ENCODE data around the gene BMP6. TPM values are rescaled to one million over a fixed set of nuclear protein-coding genes. Genes with fewer than 3 reads are reported as not detected.

BMP6 gene
- 1.5 TPM for polyA plus RNA-seq
- long read RNA-seq, donor 1, result 0 reads
- long read RNA-seq, donor 2, result 0 reads
- long read RNA-seq, donor 3, partial matches to known transcripts, result 110 of 115 reads
- long read RNA-seq, donor 3, other reads (novel, unspliced or antisense), result 5 of 115 reads
- long read RNA-seq, donor 4, result 0 reads
- long read RNA-seq, donor 5, result 0 reads
- long read RNA-seq, donor 6, partial matches to known transcripts, result 0 of 1 reads
- long read RNA-seq, donor 6, other reads (novel, unspliced or antisense), result 0 of 1 reads
- long read RNA-seq, donor 7, partial matches to known transcripts, result 0 of 2 reads
- long read RNA-seq, donor 7, other reads (novel, unspliced or antisense), result 0 of 2 reads
- long read RNA-seq, donor 8, result 0 reads
- long read RNA-seq, donor 9, result 0 reads
- long read RNA-seq, donor 10, result 0 reads
- long read RNA-seq, donor 11, result 0 reads

DNA sequence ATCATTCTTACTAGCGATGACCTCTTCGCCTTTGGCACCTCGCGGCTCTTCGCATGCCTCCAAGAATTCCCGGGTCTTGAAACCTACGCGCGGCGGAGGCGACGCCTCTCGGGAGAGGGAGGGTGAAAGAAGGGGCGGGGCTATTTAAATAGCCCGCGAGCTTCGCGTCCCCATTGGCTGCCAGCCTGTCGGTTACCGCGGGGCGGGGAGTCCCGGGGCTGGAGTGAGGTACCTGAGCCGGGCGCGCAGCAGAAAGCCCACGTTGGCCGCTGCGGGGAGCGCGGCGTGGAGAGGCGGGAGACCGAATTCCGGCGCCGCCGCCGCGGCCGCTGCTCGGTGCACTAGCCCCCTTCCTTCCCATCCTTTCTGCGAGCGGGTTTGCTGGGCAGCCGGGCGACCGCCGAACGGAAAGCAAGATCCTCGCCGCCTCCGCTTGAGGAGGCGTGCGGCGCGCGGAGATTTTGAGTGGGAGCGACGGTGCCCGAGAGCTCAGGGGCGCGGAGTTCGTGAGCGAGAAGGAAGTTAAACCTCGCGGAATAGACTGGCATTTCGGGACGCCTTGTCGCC lies at the start of gene BMP6:
Gene BMP6, plus strand, starts transcription at position 251 of the 567 bp plus-strand sequence. CDS start 857 bp downstream, outside the sequence.
- Histone ChIP-seq H3K9me3 (ENCODE audit: control insufficient read depth, low read depth, low read length) (no peaks in the 10 kb centered on the region), H3K27ac (ENCODE audit: low read length) (no peak within 1 kb of the TSS), H3K36me3 (ENCODE audit: control insufficient read depth, insufficient read depth, low read length) (no peaks in the 10 kb centered on the region), H3K4me3 (ENCODE audit: low read length) (peak within 1 kb of the TSS; percentile 33), H3K27me3 (ENCODE audit: control insufficient read depth, insufficient read depth, low read length) (peaks cover 77% of the 10 kb centered on the region), H3K4me1 (ENCODE audit: control insufficient read depth, insufficient read depth, low read length) (peaks cover 11% of the 10 kb centered on the region)
- peak; percentile 68 to 85 for DNase-seq
- WGBS (ENCODE audit: insufficient coverage, low lambda C conversion rate), result no CpG with 5 or more reads among the region's 69 CpGs

- H3K9me3 ChIP-seq (ENCODE audit: control insufficient read depth, low read depth, low read length), result no peaks in the 10 kb centered on the region
- no peak for DNase-seq
- H3K4me3 ChIP-seq (ENCODE audit: low read length), result no peak overlapping the region
- no peaks in the 10 kb centered on the region for H3K36me3 ChIP-seq (ENCODE audit: control insufficient read depth, insufficient read depth, low read length)
- 92% methylated on average over 2 of the region's 5 CpGs for WGBS (ENCODE audit: insufficient coverage, low lambda C conversion rate)
- H3K27ac ChIP-seq (ENCODE audit: low read length), result no peak overlapping the region
- peaks cover 32% of the 10 kb centered on the region for H3K27me3 ChIP-seq (ENCODE audit: control insufficient read depth, insufficient read depth, low read length)
- no peaks in the 10 kb centered on the region for H3K4me1 ChIP-seq (ENCODE audit: control insufficient read depth, insufficient read depth, low read length)
These were observed 48.7 kb upstream of the BMP6 start for GRCh38 chr6:7677229-7677628.

GRCh38 chr6:7680393-7681075 lies 45.4 kb upstream of the BMP6 start:
- no CpG with 5 or more reads among the region's 12 CpGs for WGBS (ENCODE audit: insufficient coverage, low lambda C conversion rate)
- H3K36me3 ChIP-seq (ENCODE audit: control insufficient read depth, insufficient read depth, low read length), result no peaks in the 10 kb centered on the region
- H3K27me3 ChIP-seq (ENCODE audit: control insufficient read depth, insufficient read depth, low read length), result peaks cover 23% of the 10 kb centered on the region
- no peak overlapping the region for H3K4me3 ChIP-seq (ENCODE audit: low read length)
- DNase-seq, result no peak
- no peaks in the 10 kb centered on the region for H3K9me3 ChIP-seq (ENCODE audit: control insufficient read depth, low read depth, low read length)
- H3K4me1 ChIP-seq (ENCODE audit: control insufficient read depth, insufficient read depth, low read length), result no peaks in the 10 kb centered on the region
- no peak overlapping the region for H3K27ac ChIP-seq (ENCODE audit: low read length)

- H3K27me3 ChIP-seq (ENCODE audit: control insufficient read depth, insufficient read depth, low read length), result peaks cover 22% of the 10 kb centered on the region
- no peaks in the 10 kb centered on the region for H3K9me3 ChIP-seq (ENCODE audit: control insufficient read depth, low read depth, low read length)
- H3K4me3 ChIP-seq (ENCODE audit: low read length), result no peak overlapping the region
- no peaks in the 10 kb centered on the region for H3K4me1 ChIP-seq (ENCODE audit: control insufficient read depth, insufficient read depth, low read length)
- no peak overlapping the region for H3K27ac ChIP-seq (ENCODE audit: low read length)
- WGBS (ENCODE audit: insufficient coverage, low lambda C conversion rate), result 71% methylated on average over 1 of the region's 4 CpGs
- H3K36me3 ChIP-seq (ENCODE audit: control insufficient read depth, insufficient read depth, low read length), result no peaks in the 10 kb centered on the region
- DNase-seq, result no peak
These were observed 44.5 kb upstream of the BMP6 start for GRCh38 chr6:7681449-7681848.

- no peaks in the 10 kb centered on the region for H3K4me1 ChIP-seq (ENCODE audit: control insufficient read depth, insufficient read depth, low read length)
- WGBS (ENCODE audit: insufficient coverage, low lambda C conversion rate), result no CpG with 5 or more reads among the region's 1 CpG
- DNase-seq, result no peak
These were observed 41.8 kb upstream of the BMP6 start for GRCh38 chr6:7684076-7684475.

DNA sequence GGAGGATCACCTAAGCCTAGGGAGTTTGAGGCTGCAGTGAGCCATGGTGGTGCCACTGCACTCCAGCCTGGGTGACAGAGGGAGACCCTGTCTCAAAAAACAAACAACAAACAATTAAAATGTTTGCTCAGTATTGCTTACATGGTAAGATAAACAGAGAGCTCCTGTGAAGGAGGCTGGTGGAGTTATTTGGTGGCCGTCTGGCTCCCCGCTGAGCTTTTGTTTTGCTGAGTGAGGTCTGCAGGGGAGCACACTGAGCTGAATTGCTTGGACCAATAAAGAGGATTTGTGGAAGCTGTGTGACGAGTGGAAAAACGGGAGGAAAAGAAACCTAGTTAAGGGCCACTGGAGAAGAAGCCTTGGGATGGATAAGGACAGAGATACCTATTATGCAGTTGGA lies 41.1 kb upstream of the BMP6 start:
- H3K36me3 ChIP-seq (ENCODE audit: control insufficient read depth, insufficient read depth, low read length), result no peaks in the 10 kb centered on the region
- H3K27ac ChIP-seq (ENCODE audit: low read length), result no peak overlapping the region
- no peaks in the 10 kb centered on the region for H3K4me1 ChIP-seq (ENCODE audit: control insufficient read depth, insufficient read depth, low read length)
- no peak for DNase-seq
- peaks cover 16% of the 10 kb centered on the region for H3K27me3 ChIP-seq (ENCODE audit: control insufficient read depth, insufficient read depth, low read length)
- no peak overlapping the region for H3K4me3 ChIP-seq (ENCODE audit: low read length)
- 80% methylated on average over 1 of the region's 4 CpGs for WGBS (ENCODE audit: insufficient coverage, low lambda C conversion rate)
- no peaks in the 10 kb centered on the region for H3K9me3 ChIP-seq (ENCODE audit: control insufficient read depth, low read depth, low read length)

More at GRCh38 chr6:7684076-7684475, 41.8 kb upstream of the BMP6 start:
- Histone ChIP-seq H3K27me3 (ENCODE audit: control insufficient read depth, insufficient read depth, low read length) (peaks cover 21% of the 10 kb centered on the region), H3K9me3 (ENCODE audit: control insufficient read depth, low read depth, low read length) (no peaks in the 10 kb centered on the region), H3K4me3 (ENCODE audit: low read length) (no peak overlapping the region), H3K27ac (ENCODE audit: low read length) (no peak overlapping the region), H3K36me3 (ENCODE audit: control insufficient read depth, insufficient read depth, low read length) (no peaks in the 10 kb centered on the region)

- Histone ChIP-seq H3K27me3 (ENCODE audit: control insufficient read depth, insufficient read depth, low read length) (peaks cover 13% of the 10 kb centered on the region), H3K9me3 (ENCODE audit: control insufficient read depth, low read depth, low read length) (no peaks in the 10 kb centered on the region), H3K27ac (ENCODE audit: low read length) (no peak overlapping the region), H3K4me1 (ENCODE audit: control insufficient read depth, insufficient read depth, low read length) (no peaks in the 10 kb centered on the region), H3K36me3 (ENCODE audit: control insufficient read depth, insufficient read depth, low read length) (no peaks in the 10 kb centered on the region), H3K4me3 (ENCODE audit: low read length) (no peak overlapping the region)
- no peak for DNase-seq
- WGBS (ENCODE audit: insufficient coverage, low lambda C conversion rate), result 88% methylated on average over 1 of the region's 1 CpG
These were observed 40.6 kb upstream of the BMP6 start for GRCh38 chr6:7685276-7685675.

- no peak overlapping the region for H3K4me3 ChIP-seq (ENCODE audit: low read length)
- no peak for DNase-seq
- H3K27me3 ChIP-seq (ENCODE audit: control insufficient read depth, insufficient read depth, low read length), result peaks cover 9% of the 10 kb centered on the region
- no peaks in the 10 kb centered on the region for H3K9me3 ChIP-seq (ENCODE audit: control insufficient read depth, low read depth, low read length)
- H3K4me1 ChIP-seq (ENCODE audit: control insufficient read depth, insufficient read depth, low read length), result no peaks in the 10 kb centered on the region
- H3K27ac ChIP-seq (ENCODE audit: low read length), result no peak overlapping the region
- 60% methylated on average over 3 of the region's 8 CpGs for WGBS (ENCODE audit: insufficient coverage, low lambda C conversion rate)
- no peaks in the 10 kb centered on the region for H3K36me3 ChIP-seq (ENCODE audit: control insufficient read depth, insufficient read depth, low read length)
These were observed 38.5 kb upstream of the BMP6 start for GRCh38 chr6:7687145-7688111.

DNA sequence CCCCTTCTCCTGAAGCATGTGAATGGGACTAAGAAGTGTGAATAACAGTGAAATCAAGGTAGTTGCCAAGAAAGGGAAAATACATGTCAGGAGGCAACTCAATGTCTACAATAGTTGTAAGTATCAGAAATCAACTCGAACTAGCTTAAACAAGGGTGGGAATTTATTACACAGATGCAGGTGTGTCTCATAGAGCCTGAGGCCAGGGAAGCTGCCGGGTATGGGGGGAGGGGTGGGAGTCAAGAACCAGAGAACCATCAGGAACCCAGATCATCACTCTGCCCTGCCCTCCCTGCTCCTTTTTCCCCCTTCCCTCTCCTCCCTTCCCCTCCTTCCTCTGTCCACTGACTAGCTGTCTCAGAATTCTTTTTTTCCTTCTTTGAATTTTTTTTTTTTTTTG lies 34.9 kb upstream of the BMP6 start:
- Histone ChIP-seq H3K4me3 (ENCODE audit: low read length) (no peak overlapping the region), H3K27me3 (ENCODE audit: control insufficient read depth, insufficient read depth, low read length) (peaks cover 4% of the 10 kb centered on the region), H3K4me1 (ENCODE audit: control insufficient read depth, insufficient read depth, low read length) (no peaks in the 10 kb centered on the region), H3K27ac (ENCODE audit: low read length) (no peak overlapping the region), H3K36me3 (ENCODE audit: control insufficient read depth, insufficient read depth, low read length) (no peaks in the 10 kb centered on the region), H3K9me3 (ENCODE audit: control insufficient read depth, low read depth, low read length) (no peaks in the 10 kb centered on the region)
- no peak for DNase-seq
- no CpG with 5 or more reads among the region's 2 CpGs for WGBS (ENCODE audit: insufficient coverage, low lambda C conversion rate)
